ENCODE data around the gene TTLL11. TPM values are rescaled to one million over a fixed set of nuclear protein-coding genes. Genes with fewer than 3 reads are reported as not detected.

Gene TTLL11
- total RNA-seq, 1 experiment from 2014 or later = 1.5 TPM

GRCh38 chr9:121808781-121809180 is 284.3 kb downstream of the TTLL11 start:
- Histone ChIP-seq H3K4me2 (ENCODE audit: insufficient read depth, insufficient read length, low read length) (no peak overlapping the region), H2BK20ac (ENCODE audit: low read depth, low read length, poor library complexity, severe bottlenecking) (no peak overlapping the region), H2AK5ac (ENCODE audit: insufficient read length, low read length) (no peak overlapping the region), H3K23ac (ENCODE audit: insufficient read length, low read depth, low read length) (no peak overlapping the region), H4K5ac (ENCODE audit: insufficient read length, low read depth, low read length) (no peak overlapping the region), H3K14ac (ENCODE audit: insufficient read depth, low read length) (no peak overlapping the region), H2BK5ac (ENCODE audit: insufficient read length, low read length) (no peak overlapping the region), H3T11ph (ENCODE audit: low read length) (no peak overlapping the region), H3K9me3 (ENCODE audit: control insufficient read depth, low read depth, low read length) (no peaks in the 10 kb centered on the region), H3K23me2 (ENCODE audit: insufficient read length, low read depth, low read length, poor library complexity, severe bottlenecking) (no peaks in the 10 kb centered on the region), H3K79me2 (ENCODE audit: insufficient read depth, low read length) (no peaks in the 10 kb centered on the region), H3K56ac (ENCODE audit: insufficient read length, low read depth, low read length) (no peak overlapping the region), H3K9ac (ENCODE audit: extremely low read depth, insufficient read length, low read length) (no peak overlapping the region), H2BK12ac (ENCODE audit: insufficient read length, low read depth, low read length) (no peak overlapping the region), H3K27me3 (ENCODE audit: insufficient read depth, low read length) (no peaks in the 10 kb centered on the region), H3K79me1 (ENCODE audit: insufficient read depth, low read depth, low read length, poor library complexity, severe bottlenecking) (no peaks in the 10 kb centered on the region), H3K27ac (ENCODE audit: insufficient read length, low read depth, low read length) (no peak overlapping the region), H4K91ac (ENCODE audit: insufficient read length, low read depth, low read length) (no peak overlapping the region), H2AFZ (ENCODE audit: low read length) (no peak overlapping the region), H4K20me1 (ENCODE audit: control insufficient read depth, insufficient read depth, insufficient read length) (no peaks in the 10 kb centered on the region), H3K4ac (ENCODE audit: low read depth, low read length) (no peak overlapping the region), H2BK15ac (ENCODE audit: low read depth, low read length) (no peak overlapping the region), H3K4me1 (ENCODE audit: insufficient read depth, low read length) (no peaks in the 10 kb centered on the region), H2BK120ac (ENCODE audit: low read depth, low read length, poor library complexity, severe bottlenecking) (no peak overlapping the region), H4K8ac (replicated peaks; ENCODE audit: insufficient read length, low read depth, low read length) (no peak overlapping the region), H3K18ac (ENCODE audit: insufficient read length, low read depth, low read length) (no peak overlapping the region)
- Mint-ChIP-seq H3K36me3 (ENCODE audit: insufficient read depth in 1 of 3, low read depth in 3 of 3) (peaks cover 0 to 11% (median 7%) of the 10 kb centered on the region in 3 experiments; a peak in 3 of 7 replicates), H3K27ac (no peak overlapping the region), H3K27me3 (ENCODE audit: low read depth) (no peaks in the 10 kb centered on the region; the same call in 1 of the 2 replicates), H3K9me3 (peaks cover 10 to 11% of the 10 kb centered on the region in 2 experiments), H3K4me1 (peaks cover 18 to 19% of the 10 kb centered on the region in 2 experiments), H3K4me3 (no peak overlapping the region)
- WGBS (ENCODE audit: extremely low coverage, insufficient read length, low lambda C conversion rate) = no CpG with 5 or more reads among the region's 4 CpGs
- no peak for DNase-seq
- TF ChIP-seq CTCF (conservative IDR thresholded peaks at IDR 0.05) = no peak

Measured in H9 (cell line).